Measurements from ENCODE around the gene AIMP1. TPM values are rescaled to one million over a fixed set of nuclear protein-coding genes. Genes with fewer than 3 reads are reported as not detected.
"Not testable (repeated sequence)": the region's sequence is repeated elsewhere in the genome, so short reads cannot be mapped to it uniquely, and the experiment has no call there.

The AIMP1 gene
- total RNA-seq, 2 donors from 2014 or later: 45.1 to 56.2 TPM

DNA sequence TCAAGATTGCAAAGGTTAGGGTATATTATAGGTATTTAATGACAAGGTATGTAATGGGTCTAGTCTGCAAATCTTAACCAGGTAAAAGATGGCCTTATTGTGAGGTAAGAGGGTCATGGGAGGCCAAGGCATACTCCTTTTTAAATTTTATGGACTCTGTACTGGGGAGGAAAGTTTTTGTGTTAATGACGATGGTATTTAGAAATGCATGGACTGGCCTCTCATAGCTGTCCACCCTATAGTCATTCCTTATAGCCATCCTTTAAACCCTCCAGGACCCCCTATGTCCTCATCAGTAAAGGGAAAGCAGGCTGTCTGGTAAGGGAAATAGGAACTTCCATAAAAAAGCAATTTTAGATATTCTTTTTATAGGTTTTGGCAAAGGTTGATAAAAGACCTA is 1.5 kb downstream of the AIMP1 start:
- H3K4me3 ChIP-seq: peak overlapping the region; percentile 91
- no peaks in the 10 kb centered on the region for H3K27me3 ChIP-seq
- TF ChIP-seq, protein P1, sequence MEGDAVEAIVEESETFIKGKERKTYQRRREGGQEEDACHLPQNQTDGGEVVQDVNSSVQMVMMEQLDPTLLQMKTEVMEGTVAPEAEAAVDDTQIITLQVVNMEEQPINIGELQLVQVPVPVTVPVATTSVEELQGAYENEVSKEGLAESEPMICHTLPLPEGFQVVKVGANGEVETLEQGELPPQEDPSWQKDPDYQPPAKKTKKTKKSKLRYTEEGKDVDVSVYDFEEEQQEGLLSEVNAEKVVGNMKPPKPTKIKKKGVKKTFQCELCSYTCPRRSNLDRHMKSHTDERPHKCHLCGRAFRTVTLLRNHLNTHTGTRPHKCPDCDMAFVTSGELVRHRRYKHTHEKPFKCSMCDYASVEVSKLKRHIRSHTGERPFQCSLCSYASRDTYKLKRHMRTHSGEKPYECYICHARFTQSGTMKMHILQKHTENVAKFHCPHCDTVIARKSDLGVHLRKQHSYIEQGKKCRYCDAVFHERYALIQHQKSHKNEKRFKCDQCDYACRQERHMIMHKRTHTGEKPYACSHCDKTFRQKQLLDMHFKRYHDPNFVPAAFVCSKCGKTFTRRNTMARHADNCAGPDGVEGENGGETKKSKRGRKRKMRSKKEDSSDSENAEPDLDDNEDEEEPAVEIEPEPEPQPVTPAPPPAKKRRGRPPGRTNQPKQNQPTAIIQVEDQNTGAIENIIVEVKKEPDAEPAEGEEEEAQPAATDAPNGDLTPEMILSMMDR (IDR thresholded peaks at IDR 0.05): no peak
- no peaks in the 10 kb centered on the region for H3K4me1 ChIP-seq
- no peaks in the 10 kb centered on the region for H3K36me3 ChIP-seq
- no peaks in the 10 kb centered on the region for H3K9me3 ChIP-seq
- no peak overlapping the region for H3K27ac ChIP-seq
- DNase-seq: no peak
- intact Hi-C loops (cut with DNase I): no loop called here
- no peak overlapping the region for H3K9ac ChIP-seq (ENCODE audit: low read depth in 2 of 2, low read length in 2 of 2)

DNA sequence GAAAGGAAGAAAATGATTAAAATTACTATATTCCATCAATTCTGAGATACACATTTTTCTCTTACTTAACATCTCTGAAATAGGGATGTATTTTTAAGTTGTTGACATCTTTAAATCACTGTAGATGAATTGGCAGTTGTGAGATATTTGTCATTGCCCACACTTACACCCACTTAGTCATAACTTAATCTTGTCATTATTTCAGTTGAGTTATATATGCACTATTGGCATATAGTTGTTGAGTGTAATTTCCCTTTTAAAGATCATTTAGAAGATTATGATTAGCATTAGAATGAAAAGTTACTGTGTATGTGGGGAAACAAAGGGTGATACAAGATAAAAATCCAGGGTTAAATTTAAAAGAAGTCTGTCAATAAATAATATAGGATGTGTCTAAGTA is 2.2 kb downstream of the AIMP1 start:
- intact Hi-C loops (cut with DNase I): no loop called here
- Histone ChIP-seq H3K27ac (no peak overlapping the region), H3K9me3 (no peaks in the 10 kb centered on the region), H3K27me3 (no peaks in the 10 kb centered on the region), H3K9ac (ENCODE audit: low read depth in 2 of 2, low read length in 2 of 2) (no peak overlapping the region), H3K36me3 (no peaks in the 10 kb centered on the region), H3K4me3 (no peak overlapping the region), H3K4me1 (no peaks in the 10 kb centered on the region)
- TF ChIP-seq, protein P1 (IDR thresholded peaks at IDR 0.05): no peak
- DNase-seq: no peak

DNA sequence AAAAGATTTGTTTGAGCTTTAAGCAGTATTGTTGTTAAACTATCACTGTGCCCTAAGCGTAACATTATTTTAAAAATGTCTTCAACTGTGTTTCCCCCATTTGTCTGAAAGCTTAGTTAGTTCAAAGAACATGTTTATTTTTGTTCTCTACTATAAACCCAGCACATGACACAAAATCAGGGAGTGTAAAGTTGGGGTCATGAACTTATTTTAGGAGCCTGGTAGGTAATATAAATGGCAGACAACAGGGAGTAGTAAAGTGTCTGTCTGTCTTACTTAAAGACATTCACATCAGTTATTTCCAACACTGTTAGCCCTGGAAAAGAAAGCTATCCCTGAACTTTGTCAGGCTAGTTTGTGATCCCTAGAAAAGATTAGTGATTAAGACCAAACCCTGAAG is 3.9 kb downstream of the AIMP1 start:
- no peak overlapping the region for H3K27ac ChIP-seq
- H3K9ac ChIP-seq (ENCODE audit: low read depth in 2 of 2, low read length in 2 of 2): no peak overlapping the region
- intact Hi-C loops (cut with DNase I): loop anchor here (10.0 kb wide), 1 partner anchor 65 kb away; no protein-coding TSS in a partner anchor
- TF ChIP-seq, protein P1 (IDR thresholded peaks at IDR 0.05): no peak
- DNase-seq: no peak
- H3K9me3 ChIP-seq: no peaks in the 10 kb centered on the region
- H3K27me3 ChIP-seq: no peaks in the 10 kb centered on the region
- no peak overlapping the region for H3K4me3 ChIP-seq
- H3K4me1 ChIP-seq: no peaks in the 10 kb centered on the region
- H3K36me3 ChIP-seq: no peaks in the 10 kb centered on the region

DNA sequence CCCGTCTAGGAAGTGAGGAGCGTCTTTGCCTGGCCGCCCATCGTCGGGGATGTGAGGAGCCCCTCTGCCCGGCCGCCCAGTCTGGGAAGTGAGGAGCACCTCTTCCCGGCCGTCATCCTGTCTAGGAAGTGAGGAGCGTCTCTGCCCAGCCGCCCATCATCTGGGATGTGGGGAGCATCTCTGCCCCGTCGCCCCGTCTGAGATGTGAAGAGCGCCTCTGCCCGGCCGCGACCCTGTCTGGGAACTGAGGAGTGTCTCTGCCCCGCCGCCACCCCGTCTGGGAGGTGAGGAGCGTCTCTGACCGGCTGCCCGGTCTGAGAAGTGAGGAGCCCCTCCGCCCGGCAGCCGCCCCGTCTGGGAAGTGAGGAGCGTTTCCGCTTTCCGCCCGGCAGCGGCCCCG is 4.8 kb downstream of the AIMP1 start:
- not testable (repeated sequence) for H3K4me1 ChIP-seq; DNase-seq; H3K27ac ChIP-seq; H3K9me3 ChIP-seq; H3K9ac ChIP-seq (ENCODE audit: low read depth in 2 of 2, low read length in 2 of 2); H3K27me3 ChIP-seq; H3K36me3 ChIP-seq; H3K4me3 ChIP-seq
- intact Hi-C loops (cut with DNase I): loop anchor here (10.0 kb wide), 1 partner anchor 66 kb away; no protein-coding TSS in a partner anchor

DNA sequence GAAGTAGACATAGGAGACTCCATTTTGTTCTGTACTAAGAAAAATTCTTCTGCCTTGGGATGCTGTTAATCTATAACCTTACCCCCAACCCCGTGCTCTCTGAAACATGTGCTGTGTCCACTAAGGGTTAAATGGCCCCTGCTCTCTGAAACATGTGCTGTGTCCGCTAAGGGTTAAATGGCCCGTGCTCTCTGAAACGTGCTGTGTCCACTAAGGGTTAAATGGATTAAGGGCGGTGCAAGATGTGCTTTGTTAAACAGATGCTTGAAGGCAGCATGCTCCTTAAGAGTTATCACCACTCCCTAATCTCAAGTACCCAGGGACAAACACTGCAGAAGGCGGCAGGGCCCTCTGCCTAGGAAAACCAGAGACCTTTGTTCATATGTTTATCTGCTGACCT is 5.5 kb downstream of the AIMP1 start:
- not testable (repeated sequence) for H3K4me1 ChIP-seq; DNase-seq; H3K4me3 ChIP-seq; H3K27me3 ChIP-seq; H3K27ac ChIP-seq; H3K36me3 ChIP-seq; H3K9ac ChIP-seq (ENCODE audit: low read depth in 2 of 2, low read length in 2 of 2); H3K9me3 ChIP-seq
- intact Hi-C loops (cut with DNase I): loop anchor here (10.0 kb wide), 1 partner anchor 67 kb away; no protein-coding TSS in a partner anchor

DNA sequence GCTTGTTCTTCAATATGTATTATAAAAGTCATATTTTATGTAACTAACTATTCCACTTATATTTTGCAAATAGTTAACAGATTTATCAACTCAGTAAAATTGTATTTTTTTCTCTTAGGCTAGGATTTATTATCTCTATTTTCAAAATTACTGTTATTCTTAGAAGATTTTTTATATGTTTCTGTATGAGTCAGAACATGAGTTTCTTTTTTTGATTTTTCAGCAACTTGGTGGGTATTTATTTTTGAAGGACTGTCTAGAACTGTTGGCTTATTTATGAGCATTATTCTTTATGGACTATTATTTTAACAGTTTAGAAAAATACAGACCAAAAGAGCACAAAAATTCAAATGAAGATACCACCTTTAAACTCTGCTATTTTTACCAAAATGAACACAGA is 6.8 kb downstream of the AIMP1 start:
- TF ChIP-seq, protein P1 (IDR thresholded peaks at IDR 0.05): no peak
- no peak for DNase-seq
- no peaks in the 10 kb centered on the region for H3K27me3 ChIP-seq
- intact Hi-C loops (cut with DNase I): loop anchor here (10.0 kb wide), 1 partner anchor 68 kb away; no protein-coding TSS in a partner anchor
- H3K4me3 ChIP-seq: no peak overlapping the region
- H3K36me3 ChIP-seq: no peaks in the 10 kb centered on the region
- H3K9me3 ChIP-seq: no peaks in the 10 kb centered on the region
- no peak overlapping the region for H3K9ac ChIP-seq (ENCODE audit: low read depth in 2 of 2, low read length in 2 of 2)
- H3K27ac ChIP-seq: no peak overlapping the region
- no peaks in the 10 kb centered on the region for H3K4me1 ChIP-seq
